GM23248 (cell line): ENCODE results near the gene HDAC4. TPM values are rescaled to one million over a fixed set of nuclear protein-coding genes. Genes with fewer than 3 reads are reported as not detected.

Source experiments
- DNase-seq: peaks from one replicate; pipeline ENCODE4 v3.0.0-alpha.2; 2015
- H2AFZ ChIP-seq: fragments of 200-600 bp; sonication (generic); 2 replicates; pipeline ENCODE4 v1.6.1; 2016; ENCODE audit warnings: antibody characterized with exemption
- H3F3A ChIP-seq: fragments of 200-600 bp; sonication (generic); 2 replicates; pipeline ENCODE4 v1.6.1; 2016; ENCODE audit warnings: mild to moderate bottlenecking, antibody characterized with exemption, mixed run types; ENCODE audit not compliant: insufficient read depth
- H3K27ac ChIP-seq: fragments of 200-600 bp; sonication (generic); 2 replicates; pipeline ENCODE4 v1.5.1; 2016; ENCODE audit warnings: mild to moderate bottlenecking
- H3K27me3 ChIP-seq: fragments of 200-600 bp; sonication (generic); replicated peaks from 2 replicates; pipeline ENCODE4 v1.6.1; 2016; ENCODE audit warnings: mild to moderate bottlenecking; ENCODE audit not compliant: insufficient read depth
- H3K36me3 ChIP-seq: fragments of 200-600 bp; sonication (generic); 2 replicates; pipeline ENCODE4 v1.6.1; 2016; ENCODE audit warnings: low read depth, mild to moderate bottlenecking
- H3K4me1 ChIP-seq: fragments of 200-600 bp; sonication (generic); 2 replicates; pipeline ENCODE4 v1.6.1; 2016; ENCODE audit warnings: mild to moderate bottlenecking; ENCODE audit not compliant: insufficient read depth
- H3K4me2 ChIP-seq: fragments of 200-600 bp; sonication (generic); one replicate; pipeline ENCODE4 v1.6.1; 2016; ENCODE audit warnings: mild to moderate bottlenecking; ENCODE audit not compliant: unreplicated experiment
- H3K4me3 ChIP-seq: fragments of 200-600 bp; sonication (generic); 2 replicates; pipeline ENCODE4 v1.5.1; 2016; ENCODE audit warnings: mild to moderate bottlenecking
- H3K79me2 ChIP-seq: fragments of 200-600 bp; sonication (generic); 2 replicates; pipeline ENCODE4 v1.6.1; 2016; ENCODE audit warnings: mild to moderate bottlenecking; ENCODE audit not compliant: insufficient read depth
- H3K9ac ChIP-seq: fragments of 200-600 bp; sonication (generic); 2 replicates; pipeline ENCODE4 v1.6.1; 2016; ENCODE audit warnings: mild to moderate bottlenecking
- H3K9me2 ChIP-seq: fragments of 200-600 bp; sonication (generic); 2 replicates; pipeline ENCODE4 v1.6.1; 2016; ENCODE audit warnings: mixed run types, mild to moderate bottlenecking, moderate library complexity; ENCODE audit not compliant: insufficient read depth
- H3K9me3 ChIP-seq: fragments of 200-600 bp; sonication (generic); one replicate; pipeline ENCODE4 v1.6.1; 2017; ENCODE audit warnings: low read depth
- H4K20me1 ChIP-seq: fragments of 200-600 bp; sonication (generic); 2 replicates; pipeline ENCODE4 v1.6.0; 2016; ENCODE audit not compliant: insufficient read depth
- EZH2 ChIP-seq: fragments of 200-600 bp; sonication (generic); IDR thresholded peaks from 2 replicates; pipeline ENCODE4 v1.6.1; 2018; ENCODE audit warnings: antibody characterized with exemption, mild to moderate bottlenecking; ENCODE audit not compliant: insufficient read depth, poor library complexity, severe bottlenecking
- EZH2phosphoT487 ChIP-seq: fragments of 200-600 bp; sonication (generic); IDR thresholded peaks from 2 replicates; pipeline ENCODE4 v1.6.1; 2018; ENCODE audit warnings: antibody characterized with exemption, moderate library complexity, mild to moderate bottlenecking, low read depth; ENCODE audit not compliant: insufficient read depth
- WGBS, 2 experiments: methylation state at CpG; one replicate each; pipeline ENCODE4 v1.1.6; 2015 to 2017; ENCODE audit warnings: low lambda C conversion rate in 2 of 2, low coverage in 1 of 2; ENCODE audit errors: missing lambda C conversion rate in 2 of 2; 5-methylcytosine and 5-hydroxymethylcytosine counted together
- in situ Hi-C: fragments of 300-500 bp; cut with MboI; formaldehyde crosslinking; loops from 2 replicates; pipeline ENCODE4 v1.15.0; 2020
- polyA plus RNA-seq: library from polyadenylated mRNA; unstranded; fragments of >200 nt; fragmentation: Nextera tagmentation; extraction: Ambion mirVana; gene quantifications from 2 replicates; pipeline ENCODE4 v1.2.1, GENCODE V29; 2016
- total RNA-seq: library from RNA; depleted of rRNA; stranded (reverse); fragments of >200 nt; shearing (Covaris generic); gene quantifications from 2 replicates; pipeline ENCODE4 v1.2.3, GENCODE V29; 2014

HDAC4 gene
- total and polyA plus RNA-seq, 2 experiments from 2014 or later, result 2.1 to 6.3 TPM

DNA sequence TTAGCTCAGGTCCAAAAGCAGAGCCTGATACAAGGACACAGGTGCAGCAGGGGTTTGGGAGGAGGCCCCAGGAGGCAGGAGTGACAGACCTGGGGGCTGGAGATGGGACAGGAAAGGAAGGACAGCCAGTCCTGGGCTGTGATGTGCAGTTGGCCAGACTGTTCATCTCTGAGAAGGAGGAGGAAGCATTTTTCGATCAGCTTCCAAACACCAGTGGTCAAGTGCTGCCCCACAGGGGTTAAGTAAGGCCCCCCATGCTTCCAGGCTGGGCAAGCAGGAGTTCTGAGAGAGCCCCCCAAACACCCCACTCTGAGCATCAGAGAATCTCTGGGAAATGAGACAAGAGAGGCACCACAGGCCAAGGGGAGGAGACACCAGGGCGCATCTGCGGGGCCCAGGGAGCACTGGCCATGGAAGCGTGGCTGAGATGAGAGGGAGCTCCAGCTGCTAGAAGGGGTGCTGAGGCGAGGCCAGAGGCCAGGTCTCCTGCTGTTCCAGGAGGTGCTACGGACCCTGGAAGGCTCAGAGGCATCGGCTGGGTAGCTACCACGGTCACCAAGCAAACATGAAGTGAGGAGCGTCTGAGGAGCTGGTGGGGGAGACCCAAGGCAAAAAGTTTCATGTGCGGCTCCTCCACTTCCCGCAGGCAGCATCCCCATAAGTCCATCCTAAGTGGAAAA, 5.6 kb upstream of the HDAC4 start:
- H3K9ac ChIP-seq, result no peak overlapping the region
- H2AFZ ChIP-seq, result no peak overlapping the region
- no peaks in the 10 kb centered on the region for H3K79me2 ChIP-seq
- no peak overlapping the region for H3K27ac ChIP-seq
- no peak for DNase-seq
- no peaks in the 10 kb centered on the region for H3K9me3 ChIP-seq
- H3K4me1 ChIP-seq, result no peaks in the 10 kb centered on the region
- H3K36me3 ChIP-seq, result no peaks in the 10 kb centered on the region
- no peak overlapping the region for H3K4me2 ChIP-seq
- in situ Hi-C loops, result no loop called here
- TF ChIP-seq EZH2phosphoT487 (no peak), EZH2 (no peak)
- no peaks in the 10 kb centered on the region for H4K20me1 ChIP-seq
- 0 out of 2 replicates have a peak, but pooled peaks cover 2% of the 10 kb centered on the region for H3K27me3 ChIP-seq
- H3K9me2 ChIP-seq, result no peaks in the 10 kb centered on the region
- WGBS, 2 experiments, result 71 to 75% methylated on average over 11 of the region's 11 CpGs
- H3F3A ChIP-seq, result peaks cover 3% of the 10 kb centered on the region; the same call in 1 of the 2 replicates
- H3K4me3 ChIP-seq, result no peak overlapping the region

DNA sequence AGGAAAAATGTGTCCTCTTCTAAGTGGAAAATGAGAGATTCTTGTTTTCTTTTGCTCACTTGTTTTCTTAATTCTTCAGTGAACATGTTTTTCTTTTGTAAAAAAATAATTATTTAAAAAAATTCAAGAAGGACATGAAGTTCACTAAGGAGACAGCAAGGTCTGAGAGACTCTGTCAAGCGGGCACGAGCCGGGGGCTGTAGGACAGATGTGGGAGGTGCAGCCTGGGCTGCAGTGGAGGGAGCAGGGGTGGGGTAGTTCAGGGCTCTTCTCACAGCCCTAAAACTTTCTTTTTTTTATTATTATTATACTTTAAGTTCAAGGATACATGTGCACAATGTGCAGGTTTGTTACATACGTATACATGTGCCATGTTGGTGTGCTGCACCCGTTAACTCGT, 4.3 kb upstream of the HDAC4 start:
- no peaks in the 10 kb centered on the region for H3K4me1 ChIP-seq
- no peaks in the 10 kb centered on the region for H3K79me2 ChIP-seq
- no peak overlapping the region for H3K9ac ChIP-seq
- H3F3A ChIP-seq, result peaks cover 3% of the 10 kb centered on the region; the same call in 1 of the 2 replicates
- in situ Hi-C loops, result no loop called here
- no peaks in the 10 kb centered on the region for H4K20me1 ChIP-seq
- WGBS, 2 experiments, result 43 to 50% methylated on average over 6 of the region's 6 CpGs
- no peak overlapping the region for H3K4me3 ChIP-seq
- no peak overlapping the region for H3K27ac ChIP-seq
- H2AFZ ChIP-seq, result no peak overlapping the region
- no peak for DNase-seq
- H3K36me3 ChIP-seq, result no peaks in the 10 kb centered on the region
- no peaks in the 10 kb centered on the region for H3K9me3 ChIP-seq
- H3K27me3 ChIP-seq, result 0 out of 2 replicates have a peak, but pooled peaks cover 2% of the 10 kb centered on the region
- no peak for TF ChIP-seq EZH2phosphoT487
- no peak for TF ChIP-seq EZH2
- no peaks in the 10 kb centered on the region for H3K9me2 ChIP-seq
- no peak overlapping the region for H3K4me2 ChIP-seq

DNA sequence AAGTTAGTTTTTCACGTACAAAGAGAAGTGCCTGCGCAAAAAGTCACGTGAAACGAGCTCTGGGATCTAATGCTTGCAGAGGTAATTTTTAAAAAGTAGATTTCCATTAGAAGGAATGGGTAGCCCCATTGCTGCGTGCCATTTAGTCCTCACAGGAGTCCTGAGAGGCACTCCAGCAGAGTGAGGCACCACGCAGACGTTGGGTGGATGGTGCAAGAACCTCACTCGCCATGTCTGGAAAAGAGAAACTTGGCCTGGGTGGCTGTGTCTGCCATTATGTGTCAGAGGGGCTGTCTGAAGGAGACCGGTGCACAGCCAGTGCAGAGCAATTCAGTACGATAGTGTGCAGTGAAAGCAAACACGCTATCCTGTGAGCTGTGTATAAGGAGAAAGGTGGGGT, 1.8 kb upstream of the HDAC4 start:
- H3K9me2 ChIP-seq, result no peaks in the 10 kb centered on the region
- H4K20me1 ChIP-seq, result no peaks in the 10 kb centered on the region
- H3K4me1 ChIP-seq, result peaks cover 13% of the 10 kb centered on the region
- no peak overlapping the region for H3K4me3 ChIP-seq
- H3K79me2 ChIP-seq, result peaks cover 21% of the 10 kb centered on the region
- H3K27ac ChIP-seq, result no peak overlapping the region
- no peaks in the 10 kb centered on the region for H3K9me3 ChIP-seq
- WGBS, 2 experiments, result 97 to 98% methylated on average over 11 of the region's 11 CpGs
- H3F3A ChIP-seq, result peaks cover 3% of the 10 kb centered on the region; the same call in 1 of the 2 replicates
- TF ChIP-seq EZH2, result no peak
- TF ChIP-seq EZH2phosphoT487, result no peak
- H3K4me2 ChIP-seq, result no peak overlapping the region
- no peak for DNase-seq
- H3K9ac ChIP-seq, result no peak overlapping the region
- in situ Hi-C loops, result no loop called here
- H3K27me3 ChIP-seq, result 0 out of 2 replicates have a peak, but pooled peaks cover 2% of the 10 kb centered on the region
- no peak overlapping the region for H2AFZ ChIP-seq
- no peaks in the 10 kb centered on the region for H3K36me3 ChIP-seq

DNA sequence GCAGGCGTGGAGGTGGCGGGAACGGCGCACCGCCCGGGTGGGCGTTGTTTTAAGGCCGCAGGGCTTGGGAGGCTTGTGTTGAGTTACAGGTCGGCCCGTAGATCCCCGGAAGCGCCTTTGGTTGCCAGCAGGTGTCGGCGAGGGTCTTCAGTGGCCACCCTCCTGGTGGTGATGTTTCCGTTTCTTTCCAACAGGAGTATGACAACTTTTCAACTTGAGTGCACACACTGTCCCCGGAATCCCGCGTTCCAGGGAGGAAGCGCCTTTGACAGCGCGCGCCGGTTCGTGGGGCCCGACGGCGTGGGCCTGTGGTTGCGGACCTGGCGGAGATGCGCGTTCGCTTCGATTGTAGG, 1.0 kb upstream of the HDAC4 start:
- in situ Hi-C loops, result no loop called here
- Histone ChIP-seq H3K4me3 (peak overlapping the region; percentile 93), H3K79me2 (peaks cover 29% of the 10 kb centered on the region), H3K27me3 (0 out of 2 replicates have a peak, but pooled peaks cover 2% of the 10 kb centered on the region), H3K9me2 (no peaks in the 10 kb centered on the region), H3K36me3 (no peaks in the 10 kb centered on the region), H3K27ac (peak overlapping the region; percentile 100), H3F3A (peaks cover 3% of the 10 kb centered on the region; the same call in 1 of the 2 replicates), H3K4me1 (peaks cover 13% of the 10 kb centered on the region), H3K9ac (peak overlapping the region; percentile 99), H3K4me2 (peak overlapping the region; percentile 91), H2AFZ (peak overlapping the region; percentile 87), H4K20me1 (no peaks in the 10 kb centered on the region), H3K9me3 (no peaks in the 10 kb centered on the region)
- TF ChIP-seq EZH2phosphoT487, result no peak
- TF ChIP-seq EZH2, result no peak
- peak; percentile 71 for DNase-seq
- 2 to 3% methylated on average over 31 of the region's 33 CpGs for WGBS, 2 experiments
